Liver (tissue), 3 donors: ENCODE results near the gene OLA1.

Experiments used
- EGR1 ChIP-seq, 2 donors: IDR thresholded peaks; 2 replicates each; pipeline ENCODE4 v1.6.1; 2016 to 2018; ENCODE audit warnings: antibody characterized with exemption in 2 of 2, low read depth in 2 of 2
- FOXA1 ChIP-seq: IDR thresholded peaks from 2 replicates; pipeline ENCODE4 v1.6.1; 2016; ENCODE audit warnings: antibody characterized with exemption
- GABPA ChIP-seq, 2 donors: IDR thresholded peaks in 1 of 2; conservative IDR thresholded peaks in 1 of 2; 2 replicates each; pipeline ENCODE4 v1.6.1; 2016; ENCODE audit warnings: antibody characterized with exemption in 2 of 2, mild to moderate bottlenecking in 1 of 2, moderate library complexity in 1 of 2
- JUND ChIP-seq, 2 donors: IDR thresholded peaks; 2 replicates each; pipeline ENCODE4 v1.6.1; 2016; ENCODE audit warnings: antibody characterized with exemption in 2 of 2
- NR2F2 ChIP-seq: IDR thresholded peaks from 2 replicates; pipeline ENCODE4 v1.6.1; 2016; ENCODE audit warnings: antibody characterized with exemption
- RAD21 ChIP-seq, 2 donors: IDR thresholded peaks; 2 replicates each; pipeline ENCODE4 v1.6.1; 2016; ENCODE audit warnings: antibody characterized with exemption in 2 of 2, mild to moderate bottlenecking in 2 of 2
- TAF1 ChIP-seq: conservative IDR thresholded peaks from 2 replicates; pipeline ENCODE4 v1.6.1; 2016; ENCODE audit warnings: antibody characterized with exemption, mild to moderate bottlenecking
- YY1 ChIP-seq: IDR thresholded peaks from 2 replicates; pipeline ENCODE4 v1.6.1; 2016; ENCODE audit warnings: antibody characterized with exemption, mild to moderate bottlenecking
- TF ChIP-seq, protein P1 (sequence below): fragments of 150-350 bp; IDR thresholded peaks from 2 replicates; pipeline ENCODE4 v1.5.1; 2017; ENCODE audit warnings: improper control_type of control experiment, low read depth, low read length; ENCODE audit not compliant: missing input control
- TF ChIP-seq, protein P2 (sequence below): IDR thresholded peaks from 2 replicates; pipeline ENCODE4 v1.6.1; 2016; ENCODE audit warnings: antibody characterized with exemption, mild to moderate bottlenecking
- TF ChIP-seq, protein P3 (sequence below): IDR thresholded peaks from 2 replicates; pipeline ENCODE4 v1.6.1; 2016; ENCODE audit warnings: antibody characterized with exemption
- TF ChIP-seq, protein P4 (sequence below): IDR thresholded peaks from 2 replicates; pipeline ENCODE4 v1.6.1; 2016; ENCODE audit warnings: antibody characterized with exemption
- donor health status: healthy.
- donor health status: healthy.

DNA sequence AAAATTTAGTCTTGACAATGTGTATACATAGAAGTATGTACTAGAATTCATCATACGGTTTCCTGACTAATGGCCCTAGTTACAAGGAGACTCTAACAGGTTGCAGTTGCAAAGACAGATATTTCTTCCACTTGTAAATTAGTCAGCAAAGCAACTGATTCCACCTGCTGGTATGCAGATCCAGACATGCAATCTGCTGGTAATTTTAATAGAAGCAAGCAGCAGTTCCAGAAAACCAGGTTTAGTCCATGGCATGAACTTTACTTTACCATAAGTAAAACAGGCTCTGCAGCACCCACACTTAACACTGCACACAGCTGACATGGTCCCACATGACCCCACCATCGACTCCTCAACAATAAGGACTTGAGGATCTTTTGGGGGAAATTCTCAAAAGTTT lies 172.3 kb downstream of the OLA1 start:
- TF ChIP-seq, protein P1, sequence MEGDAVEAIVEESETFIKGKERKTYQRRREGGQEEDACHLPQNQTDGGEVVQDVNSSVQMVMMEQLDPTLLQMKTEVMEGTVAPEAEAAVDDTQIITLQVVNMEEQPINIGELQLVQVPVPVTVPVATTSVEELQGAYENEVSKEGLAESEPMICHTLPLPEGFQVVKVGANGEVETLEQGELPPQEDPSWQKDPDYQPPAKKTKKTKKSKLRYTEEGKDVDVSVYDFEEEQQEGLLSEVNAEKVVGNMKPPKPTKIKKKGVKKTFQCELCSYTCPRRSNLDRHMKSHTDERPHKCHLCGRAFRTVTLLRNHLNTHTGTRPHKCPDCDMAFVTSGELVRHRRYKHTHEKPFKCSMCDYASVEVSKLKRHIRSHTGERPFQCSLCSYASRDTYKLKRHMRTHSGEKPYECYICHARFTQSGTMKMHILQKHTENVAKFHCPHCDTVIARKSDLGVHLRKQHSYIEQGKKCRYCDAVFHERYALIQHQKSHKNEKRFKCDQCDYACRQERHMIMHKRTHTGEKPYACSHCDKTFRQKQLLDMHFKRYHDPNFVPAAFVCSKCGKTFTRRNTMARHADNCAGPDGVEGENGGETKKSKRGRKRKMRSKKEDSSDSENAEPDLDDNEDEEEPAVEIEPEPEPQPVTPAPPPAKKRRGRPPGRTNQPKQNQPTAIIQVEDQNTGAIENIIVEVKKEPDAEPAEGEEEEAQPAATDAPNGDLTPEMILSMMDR, result no peak
- TF ChIP-seq FOXA1 (no peak), JUND (IDR thresholded peaks at IDR 0.05) (no peak), EGR1 (IDR thresholded peaks at IDR 0.05; ENCODE audit: low read depth in 2 of 2) (no peak), RAD21 (IDR thresholded peaks at IDR 0.05) (no peak), NR2F2 (no peak), GABPA (IDR thresholded peaks at IDR 0.05 in 1 of 2, conservative IDR thresholded peaks at IDR 0.05 in 1 of 2) (no peak), TAF1 (no peak), YY1 (no peak)
- TF ChIP-seq, protein P2, sequence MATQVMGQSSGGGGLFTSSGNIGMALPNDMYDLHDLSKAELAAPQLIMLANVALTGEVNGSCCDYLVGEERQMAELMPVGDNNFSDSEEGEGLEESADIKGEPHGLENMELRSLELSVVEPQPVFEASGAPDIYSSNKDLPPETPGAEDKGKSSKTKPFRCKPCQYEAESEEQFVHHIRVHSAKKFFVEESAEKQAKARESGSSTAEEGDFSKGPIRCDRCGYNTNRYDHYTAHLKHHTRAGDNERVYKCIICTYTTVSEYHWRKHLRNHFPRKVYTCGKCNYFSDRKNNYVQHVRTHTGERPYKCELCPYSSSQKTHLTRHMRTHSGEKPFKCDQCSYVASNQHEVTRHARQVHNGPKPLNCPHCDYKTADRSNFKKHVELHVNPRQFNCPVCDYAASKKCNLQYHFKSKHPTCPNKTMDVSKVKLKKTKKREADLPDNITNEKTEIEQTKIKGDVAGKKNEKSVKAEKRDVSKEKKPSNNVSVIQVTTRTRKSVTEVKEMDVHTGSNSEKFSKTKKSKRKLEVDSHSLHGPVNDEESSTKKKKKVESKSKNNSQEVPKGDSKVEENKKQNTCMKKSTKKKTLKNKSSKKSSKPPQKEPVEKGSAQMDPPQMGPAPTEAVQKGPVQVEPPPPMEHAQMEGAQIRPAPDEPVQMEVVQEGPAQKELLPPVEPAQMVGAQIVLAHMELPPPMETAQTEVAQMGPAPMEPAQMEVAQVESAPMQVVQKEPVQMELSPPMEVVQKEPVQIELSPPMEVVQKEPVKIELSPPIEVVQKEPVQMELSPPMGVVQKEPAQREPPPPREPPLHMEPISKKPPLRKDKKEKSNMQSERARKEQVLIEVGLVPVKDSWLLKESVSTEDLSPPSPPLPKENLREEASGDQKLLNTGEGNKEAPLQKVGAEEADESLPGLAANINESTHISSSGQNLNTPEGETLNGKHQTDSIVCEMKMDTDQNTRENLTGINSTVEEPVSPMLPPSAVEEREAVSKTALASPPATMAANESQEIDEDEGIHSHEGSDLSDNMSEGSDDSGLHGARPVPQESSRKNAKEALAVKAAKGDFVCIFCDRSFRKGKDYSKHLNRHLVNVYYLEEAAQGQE, result no peak
- TF ChIP-seq, protein P3, sequence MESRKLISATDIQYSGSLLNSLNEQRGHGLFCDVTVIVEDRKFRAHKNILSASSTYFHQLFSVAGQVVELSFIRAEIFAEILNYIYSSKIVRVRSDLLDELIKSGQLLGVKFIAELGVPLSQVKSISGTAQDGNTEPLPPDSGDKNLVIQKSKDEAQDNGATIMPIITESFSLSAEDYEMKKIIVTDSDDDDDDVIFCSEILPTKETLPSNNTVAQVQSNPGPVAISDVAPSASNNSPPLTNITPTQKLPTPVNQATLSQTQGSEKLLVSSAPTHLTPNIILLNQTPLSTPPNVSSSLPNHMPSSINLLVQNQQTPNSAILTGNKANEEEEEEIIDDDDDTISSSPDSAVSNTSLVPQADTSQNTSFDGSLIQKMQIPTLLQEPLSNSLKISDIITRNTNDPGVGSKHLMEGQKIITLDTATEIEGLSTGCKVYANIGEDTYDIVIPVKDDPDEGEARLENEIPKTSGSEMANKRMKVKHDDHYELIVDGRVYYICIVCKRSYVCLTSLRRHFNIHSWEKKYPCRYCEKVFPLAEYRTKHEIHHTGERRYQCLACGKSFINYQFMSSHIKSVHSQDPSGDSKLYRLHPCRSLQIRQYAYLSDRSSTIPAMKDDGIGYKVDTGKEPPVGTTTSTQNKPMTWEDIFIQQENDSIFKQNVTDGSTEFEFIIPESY, result no peak
- TF ChIP-seq, protein P4, sequence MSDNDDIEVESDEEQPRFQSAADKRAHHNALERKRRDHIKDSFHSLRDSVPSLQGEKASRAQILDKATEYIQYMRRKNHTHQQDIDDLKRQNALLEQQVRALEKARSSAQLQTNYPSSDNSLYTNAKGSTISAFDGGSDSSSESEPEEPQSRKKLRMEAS, result no peak
